GM21786 (cell line): ENCODE results near the gene SSTR5.
"Not testable (repeated sequence)": the region's sequence is repeated elsewhere in the genome, so short reads cannot be mapped to it uniquely, and the experiment has no call there.

Source experiments
- ATAC-seq: cut with Tn5 transposase; IDR thresholded peaks from one replicate; pipeline ENCODE4 v1.9.1; 2021; ENCODE audit not compliant: unreplicated experiment

The SSTR5 gene

DNA sequence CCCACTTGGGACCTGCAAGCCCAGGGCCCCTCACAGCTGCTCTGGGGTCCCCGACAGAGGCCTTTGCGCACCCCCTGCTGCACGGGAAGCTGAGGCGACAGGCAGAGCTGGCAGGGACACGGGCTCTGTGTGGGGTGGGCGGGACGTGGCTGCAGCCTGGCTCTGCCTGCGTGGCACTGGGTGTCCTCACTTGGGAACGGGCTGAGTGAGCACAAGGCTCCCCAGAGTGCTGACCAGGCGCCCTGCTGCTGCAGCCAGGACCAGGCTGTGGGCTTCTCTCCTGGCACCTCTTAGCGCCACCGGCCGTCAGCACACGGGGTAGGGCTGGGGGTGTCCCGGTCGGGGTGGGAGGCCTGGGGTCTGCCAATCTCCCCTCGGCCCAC, 16.9 kb downstream of the SSTR5 start:
- ATAC-seq: no peak

DNA sequence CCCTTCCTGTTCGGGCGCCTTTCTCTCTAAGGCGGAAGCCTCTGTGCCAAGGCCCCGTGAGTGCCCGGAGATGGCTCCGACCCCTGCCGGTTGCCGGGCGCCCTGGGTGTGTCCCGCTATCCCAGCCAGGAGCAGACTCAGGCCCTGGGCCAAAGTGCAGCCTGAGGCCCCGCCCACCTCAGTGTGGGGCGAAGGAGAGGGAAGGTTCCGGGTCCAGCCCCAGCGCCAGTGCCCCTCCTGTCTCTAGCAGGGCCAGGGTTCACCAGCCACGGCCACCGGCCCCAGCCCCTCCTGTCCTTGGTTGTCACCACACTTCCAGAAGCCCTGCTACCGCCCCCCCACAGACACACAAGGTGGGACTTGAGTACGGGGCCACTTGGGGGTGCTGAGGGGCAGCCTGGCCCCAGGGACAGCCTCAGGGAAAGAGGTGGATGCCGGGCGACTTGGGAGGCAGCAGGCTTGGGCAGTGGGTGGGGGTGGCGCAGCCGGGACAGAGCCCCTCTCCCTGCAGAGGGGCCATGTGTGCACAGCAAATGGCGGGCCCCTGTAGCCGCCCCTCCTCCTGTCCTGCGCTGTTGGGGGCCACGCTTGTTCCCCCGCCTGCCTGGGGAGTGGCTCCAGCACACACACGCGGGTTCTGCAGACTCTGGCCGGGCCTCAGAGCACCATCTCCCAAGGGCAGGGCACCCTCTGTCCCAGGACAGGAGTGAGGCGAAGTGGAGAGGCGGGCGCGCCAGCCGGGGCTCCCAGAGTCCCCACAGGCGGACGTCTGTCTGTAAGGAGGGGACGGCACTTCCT, 17.5 kb downstream of the SSTR5 start:
- no peak for ATAC-seq

DNA sequence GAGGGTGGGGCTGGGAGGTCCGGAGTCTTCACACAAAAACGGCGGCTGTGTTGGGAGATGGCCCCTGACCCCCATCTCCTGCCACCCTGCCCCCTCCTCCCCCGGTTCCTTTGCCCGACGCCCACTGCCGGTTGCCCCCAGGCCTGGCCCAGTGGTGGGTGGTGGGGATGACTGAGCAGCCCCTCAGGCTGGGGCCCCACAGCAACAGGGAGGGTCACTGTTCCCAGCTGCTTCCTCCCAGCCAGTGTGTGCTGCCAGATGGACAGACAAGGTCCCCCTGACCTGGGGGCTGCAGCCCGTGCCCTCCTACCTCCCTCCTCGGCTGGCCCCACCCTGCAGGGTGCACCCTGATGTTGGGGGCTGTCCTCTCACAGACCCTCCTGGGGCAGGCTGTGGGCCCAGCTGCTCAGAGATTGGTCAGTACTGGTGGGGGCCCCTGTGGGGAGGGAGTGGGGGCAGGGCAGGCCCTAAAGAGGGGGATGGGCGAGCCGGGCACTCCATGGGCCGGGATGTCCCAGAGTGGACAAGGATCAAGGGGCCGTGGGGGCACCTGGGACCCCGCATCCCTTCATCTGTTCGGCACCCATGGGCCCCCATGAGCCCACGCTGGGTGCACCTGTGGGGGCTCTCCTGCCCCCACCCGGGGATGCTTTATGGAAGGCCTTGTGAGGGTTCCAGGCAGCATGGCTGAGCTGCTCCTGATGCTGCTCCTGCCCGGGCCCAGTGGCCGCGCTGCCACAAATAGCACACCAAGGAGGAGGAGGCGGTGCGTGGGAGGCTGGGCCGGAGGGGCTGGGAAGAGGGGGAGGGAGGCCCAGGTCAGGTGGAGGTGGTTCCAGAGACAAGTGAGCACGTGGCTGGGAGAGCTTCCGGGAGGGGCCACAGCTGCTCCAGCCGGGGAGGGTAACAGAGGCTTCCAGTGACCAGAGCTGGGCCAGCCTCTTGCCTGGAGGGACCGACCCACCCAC, 18.4 kb downstream of the SSTR5 start:
- no peak for ATAC-seq

DNA sequence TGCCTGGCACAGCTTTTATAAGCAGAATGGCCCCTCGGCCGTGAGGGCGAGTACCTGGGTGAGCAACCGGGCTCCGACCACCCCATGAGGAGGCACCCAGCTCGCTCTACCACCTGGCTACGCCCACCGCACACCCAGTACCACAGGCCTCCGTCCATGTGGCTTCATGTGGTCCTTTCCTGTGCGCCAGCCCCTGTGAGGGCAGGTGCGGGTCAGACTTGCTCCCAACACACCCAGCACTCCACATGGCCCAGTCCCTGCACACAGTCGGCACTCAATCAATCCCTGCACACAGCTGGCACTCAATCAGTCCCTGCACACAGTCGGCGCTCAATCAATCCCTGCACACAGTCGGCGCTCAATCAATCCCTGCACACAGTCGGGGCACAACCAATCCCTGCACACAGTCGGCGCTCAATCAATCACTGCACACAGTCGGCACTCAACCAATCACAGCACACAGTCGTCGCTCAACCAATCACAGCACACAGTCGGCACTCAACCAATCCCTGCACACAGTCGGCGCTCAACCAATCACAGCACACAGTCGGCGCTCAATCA, 19.5 kb downstream of the SSTR5 start:
- no peak for ATAC-seq

DNA sequence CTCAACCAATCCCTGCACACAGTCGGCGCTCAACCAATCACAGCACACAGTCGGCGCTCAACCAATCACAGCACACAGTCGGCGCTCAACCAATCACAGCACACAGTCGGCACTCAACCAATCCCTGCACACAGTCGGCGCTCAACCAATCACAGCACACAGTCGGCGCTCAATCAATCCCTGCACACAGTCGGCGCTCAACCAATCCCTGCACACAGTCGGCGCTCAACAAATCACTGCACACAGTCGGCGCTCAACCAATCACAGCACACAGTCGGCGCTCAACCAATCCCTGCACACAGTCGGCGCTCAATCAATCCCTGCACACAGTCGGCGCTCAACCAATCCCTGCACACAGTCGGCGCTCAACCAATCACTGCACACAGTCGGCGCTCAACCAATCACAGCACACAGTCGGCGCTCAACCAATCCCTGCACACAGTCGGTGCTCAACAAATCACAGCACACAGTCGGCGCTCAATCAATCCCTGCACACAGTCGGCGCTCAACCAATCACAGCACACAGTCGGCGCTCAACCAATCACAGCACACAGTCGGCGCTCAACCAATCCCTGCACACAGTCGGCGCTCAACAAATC, 20.2 kb downstream of the SSTR5 start:
- ATAC-seq: not testable (repeated sequence)

DNA sequence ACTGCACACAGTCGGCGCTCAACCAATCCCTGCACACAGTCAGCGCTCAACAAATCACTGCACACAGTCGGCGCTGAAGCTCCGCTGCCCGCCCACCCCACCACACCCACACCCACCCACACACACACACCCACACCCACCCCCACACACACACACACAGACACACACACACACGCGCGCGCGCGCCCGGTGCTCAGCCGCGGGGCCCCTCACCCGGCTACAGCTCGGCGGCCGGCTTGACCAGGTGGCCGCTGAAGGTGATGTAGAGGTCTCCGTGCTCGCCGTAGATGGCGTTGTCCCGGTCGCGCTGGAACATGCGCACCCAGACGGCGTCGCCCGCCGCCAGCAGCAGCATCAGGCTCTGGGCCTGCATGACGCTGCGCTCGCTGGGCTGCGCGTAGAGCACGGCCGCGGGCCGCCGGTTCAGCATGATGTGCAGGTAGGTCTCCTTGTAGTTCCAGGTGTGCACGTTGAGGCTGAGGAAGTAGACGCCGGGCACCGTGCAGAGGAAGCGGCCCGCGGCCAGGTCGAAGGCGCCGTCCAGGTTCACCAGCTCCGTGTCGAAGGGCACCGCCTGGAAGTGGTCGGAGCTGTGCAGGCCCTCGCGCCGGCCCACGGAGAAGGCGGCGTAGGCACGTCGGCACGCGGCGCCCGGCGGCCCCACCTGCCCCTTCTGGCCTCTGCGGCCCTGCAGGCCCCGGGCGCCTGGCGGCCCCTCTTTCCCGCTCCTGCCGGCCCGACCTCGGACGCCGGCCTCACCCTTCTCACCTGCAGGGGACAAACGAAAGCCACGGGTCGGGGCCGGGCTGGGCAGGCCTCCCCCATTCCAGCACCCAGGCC, 21.0 kb downstream of the SSTR5 start:
- no peak for ATAC-seq

DNA sequence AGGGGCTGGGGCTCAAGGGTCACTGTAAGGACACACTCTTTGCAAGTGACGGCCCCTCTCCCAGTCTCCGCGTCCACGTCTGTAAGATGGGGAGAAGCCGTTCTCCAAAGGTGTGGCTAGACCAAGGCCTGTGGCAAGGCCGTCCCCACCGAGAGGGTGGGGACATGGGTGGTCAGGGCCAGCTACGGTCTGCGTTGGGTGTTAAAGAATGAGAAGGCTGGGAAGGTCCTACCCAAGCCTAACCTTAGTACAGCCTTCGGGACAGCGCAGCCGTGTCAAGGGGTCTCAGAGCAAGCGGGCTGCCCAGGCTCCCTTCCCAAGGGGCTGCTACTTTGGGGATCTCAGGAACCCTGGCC, 21.6 kb downstream of the SSTR5 start:
- ATAC-seq: no peak

DNA sequence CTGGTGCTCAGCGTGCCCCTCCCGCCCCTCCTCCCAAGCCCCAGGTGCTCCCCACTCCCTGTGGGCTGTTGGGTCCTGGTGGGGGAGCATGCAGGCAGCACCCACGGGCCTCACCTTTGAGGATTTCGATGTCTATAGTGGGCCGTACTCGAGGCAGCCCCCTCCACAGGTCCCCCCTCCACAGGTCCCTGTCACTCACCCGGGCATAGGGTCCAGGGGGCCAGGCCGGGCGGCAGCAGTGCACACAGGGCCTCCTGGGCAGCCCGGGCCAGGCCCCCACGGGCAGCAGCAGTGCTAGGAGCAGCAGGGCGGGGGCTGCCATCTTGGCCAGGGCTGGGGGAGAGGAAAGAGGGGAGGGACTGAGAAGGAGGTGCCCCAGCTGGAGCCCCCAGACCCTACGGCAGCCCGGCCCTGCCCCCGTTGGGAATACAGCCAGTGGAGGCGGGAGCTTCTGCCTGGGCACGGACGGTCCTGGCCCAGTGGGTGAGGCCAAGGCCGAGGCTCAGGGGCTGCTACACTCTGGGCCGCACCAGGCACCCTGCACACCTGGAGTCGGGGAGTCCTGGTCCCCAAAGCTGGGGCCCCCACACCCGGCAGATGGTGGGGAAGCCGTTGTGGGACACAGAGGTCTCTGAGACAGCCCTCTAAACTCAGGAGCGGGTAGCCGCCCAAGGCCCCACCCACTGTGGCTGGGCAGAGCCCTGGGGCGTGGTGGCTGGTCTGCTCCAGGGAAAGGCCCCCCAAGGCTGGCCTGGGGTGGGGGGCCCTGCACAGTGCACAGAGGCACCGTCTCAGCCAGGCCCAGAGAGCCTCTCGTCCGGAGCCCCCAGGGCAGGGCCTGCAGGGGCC, 22.3 kb downstream of the SSTR5 start:
- no peak for ATAC-seq

DNA sequence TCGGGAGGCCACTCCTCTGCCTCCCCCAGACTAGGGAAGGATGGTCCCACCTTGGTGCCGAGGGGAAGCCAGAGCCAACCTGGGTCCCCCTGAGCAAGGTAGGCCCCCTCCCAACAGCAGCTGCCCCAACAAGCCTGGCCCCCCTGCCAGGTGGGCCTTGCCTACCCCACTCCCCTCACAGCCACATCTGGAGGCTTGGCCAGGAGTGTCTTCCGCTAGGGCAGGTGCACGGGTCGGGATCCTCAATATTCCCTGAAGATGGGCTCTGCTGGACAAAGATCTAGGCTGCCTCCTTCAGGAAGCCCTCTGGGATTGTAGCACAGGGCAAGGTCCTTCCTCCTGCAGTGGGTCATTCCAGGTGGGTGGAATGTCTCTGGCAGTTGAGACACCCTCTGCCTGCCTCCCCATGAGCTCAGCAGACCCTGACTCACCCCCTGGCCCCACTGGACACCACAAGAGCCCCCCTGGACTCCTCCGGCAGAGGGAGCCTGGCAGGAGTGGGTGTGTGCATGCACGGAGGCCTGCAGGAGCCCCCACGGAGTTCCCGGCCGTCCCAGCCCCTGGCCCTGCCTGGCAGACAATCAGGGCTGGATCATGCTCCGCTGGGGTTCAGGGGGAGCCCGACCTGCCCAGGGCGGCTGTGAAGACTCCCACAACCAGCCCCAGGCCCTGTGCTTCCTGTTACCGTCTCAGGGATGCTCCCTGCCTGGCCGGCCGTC, 23.1 kb downstream of the SSTR5 start:
- no peak for ATAC-seq

DNA sequence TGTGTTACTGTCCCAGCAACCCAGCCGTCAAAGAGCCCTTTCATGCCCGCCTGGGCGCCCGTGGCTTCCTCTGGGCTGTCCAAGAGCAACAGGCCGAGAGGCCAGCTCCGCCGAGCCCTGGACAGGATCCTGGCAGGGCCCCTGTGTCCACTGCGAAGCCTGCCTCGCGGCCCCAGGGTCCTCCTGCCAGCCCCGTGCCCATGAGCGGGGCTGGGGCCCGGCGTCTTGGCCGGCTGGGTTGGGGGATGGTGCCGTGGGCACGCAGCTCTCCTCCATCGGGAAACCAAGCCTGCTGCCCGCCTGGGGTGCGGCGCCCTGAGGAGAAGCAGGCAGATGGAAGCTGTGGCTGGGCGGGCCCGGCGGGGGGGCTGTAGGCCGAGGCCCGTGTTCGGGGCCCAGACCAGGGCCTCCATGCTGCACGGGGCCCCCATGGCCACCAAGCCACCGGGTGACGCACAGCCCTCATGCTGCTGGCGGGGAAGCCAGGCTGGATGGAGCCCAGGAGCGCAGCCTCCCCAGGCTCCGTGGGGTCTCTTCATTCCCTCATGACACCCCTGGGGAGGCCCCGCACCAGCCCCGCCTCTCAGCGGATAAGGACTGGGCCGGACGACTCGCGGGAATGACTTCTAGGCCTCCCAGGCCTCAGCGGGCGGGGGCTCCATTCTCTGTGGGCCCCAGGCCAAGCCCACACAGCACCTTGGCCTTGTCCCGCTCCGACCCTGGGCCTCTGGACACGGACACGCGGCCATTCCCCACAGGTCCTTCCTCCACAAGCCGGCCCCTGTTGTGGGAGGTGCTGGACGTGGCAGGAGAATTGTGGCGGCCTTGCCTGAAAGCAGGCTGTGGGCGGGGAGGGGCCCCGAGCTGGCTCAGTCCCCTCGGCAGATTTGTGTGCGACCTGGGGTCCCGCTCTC, 23.9 kb downstream of the SSTR5 start, which contains the start of gene C1QTNF8:
TSS of gene C1QTNF8 (minus strand) at position 76 of the 914 bp plus-strand sequence. CDS start 1,322 bp downstream, outside the sequence.
- no peak for ATAC-seq

DNA sequence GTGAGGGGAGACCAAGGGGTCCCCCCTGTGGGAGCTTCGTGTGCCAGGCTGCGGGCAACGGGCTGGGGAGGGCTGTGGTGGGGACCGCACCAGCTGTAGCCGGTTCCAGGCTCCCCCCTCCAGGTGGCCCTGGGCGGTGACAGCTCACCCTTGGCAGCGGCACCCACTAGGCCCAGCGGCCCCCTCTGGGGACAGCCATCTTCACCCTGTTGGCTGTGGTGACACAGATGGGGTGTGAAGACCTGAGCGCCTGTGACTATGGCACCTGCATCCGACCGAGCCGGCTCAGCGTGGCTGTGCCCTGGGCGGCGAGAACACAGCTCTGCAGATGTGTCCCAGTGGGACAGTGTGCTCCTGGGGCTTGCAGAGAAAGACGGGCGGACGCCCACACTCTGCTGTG, 24.6 kb downstream of the SSTR5 start:
- ATAC-seq: no peak

DNA sequence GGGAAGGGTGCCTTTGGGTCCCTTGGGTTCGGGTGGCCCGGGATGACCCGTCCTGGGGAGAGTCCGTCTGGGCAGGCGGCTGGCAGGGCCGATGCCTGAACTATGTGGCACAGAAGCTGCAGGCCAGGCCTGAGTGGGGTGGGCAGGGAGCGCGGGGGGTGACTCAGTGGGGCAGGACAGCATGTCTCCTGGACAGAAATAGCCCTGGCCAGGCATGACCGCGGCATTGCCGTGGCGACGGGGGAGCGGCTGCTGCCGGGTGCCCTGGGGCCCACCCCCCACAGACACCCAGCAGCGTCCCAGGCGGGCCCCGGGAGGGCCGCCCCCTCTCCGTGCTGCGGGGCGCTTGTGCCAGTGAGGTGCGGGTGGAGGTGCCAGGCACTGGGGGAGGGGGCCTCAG, 25.3 kb downstream of the SSTR5 start:
- ATAC-seq: no peak

DNA sequence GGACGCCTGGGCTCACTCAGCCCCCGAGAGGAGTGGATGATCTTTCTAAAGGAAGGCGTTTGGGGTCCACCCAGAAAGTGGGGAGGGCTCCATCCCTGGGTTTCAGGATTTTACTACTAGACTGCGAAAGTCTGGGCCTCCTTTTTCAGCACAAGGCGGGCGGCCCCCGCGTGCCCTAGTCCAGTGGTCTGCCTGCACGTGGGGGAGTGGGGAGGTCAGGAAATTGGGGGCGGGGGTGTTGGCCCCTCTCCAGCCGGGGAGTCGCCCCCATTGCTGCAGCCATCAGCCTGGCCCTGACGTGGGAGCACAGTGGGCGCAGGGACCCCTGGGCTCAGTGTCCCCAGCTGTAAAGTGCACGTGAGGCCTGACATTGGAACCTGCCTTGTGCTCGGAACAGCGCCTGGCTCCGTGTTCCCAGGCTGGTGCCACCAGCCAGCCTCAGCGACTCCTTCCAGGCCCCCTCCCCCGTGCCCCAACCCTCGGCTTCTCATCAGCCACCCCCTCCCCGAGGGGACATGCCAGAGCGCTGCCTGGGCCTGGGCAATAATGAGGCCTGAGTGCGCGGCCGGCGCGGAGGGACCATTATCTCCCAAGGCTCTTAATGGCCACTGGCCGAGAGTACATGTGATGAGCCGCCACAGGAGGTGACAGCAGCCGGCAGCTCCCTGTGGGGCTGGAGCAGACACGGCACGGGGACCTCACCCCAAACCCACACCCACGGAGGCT, 25.9 kb downstream of the SSTR5 start:
- ATAC-seq: no peak

DNA sequence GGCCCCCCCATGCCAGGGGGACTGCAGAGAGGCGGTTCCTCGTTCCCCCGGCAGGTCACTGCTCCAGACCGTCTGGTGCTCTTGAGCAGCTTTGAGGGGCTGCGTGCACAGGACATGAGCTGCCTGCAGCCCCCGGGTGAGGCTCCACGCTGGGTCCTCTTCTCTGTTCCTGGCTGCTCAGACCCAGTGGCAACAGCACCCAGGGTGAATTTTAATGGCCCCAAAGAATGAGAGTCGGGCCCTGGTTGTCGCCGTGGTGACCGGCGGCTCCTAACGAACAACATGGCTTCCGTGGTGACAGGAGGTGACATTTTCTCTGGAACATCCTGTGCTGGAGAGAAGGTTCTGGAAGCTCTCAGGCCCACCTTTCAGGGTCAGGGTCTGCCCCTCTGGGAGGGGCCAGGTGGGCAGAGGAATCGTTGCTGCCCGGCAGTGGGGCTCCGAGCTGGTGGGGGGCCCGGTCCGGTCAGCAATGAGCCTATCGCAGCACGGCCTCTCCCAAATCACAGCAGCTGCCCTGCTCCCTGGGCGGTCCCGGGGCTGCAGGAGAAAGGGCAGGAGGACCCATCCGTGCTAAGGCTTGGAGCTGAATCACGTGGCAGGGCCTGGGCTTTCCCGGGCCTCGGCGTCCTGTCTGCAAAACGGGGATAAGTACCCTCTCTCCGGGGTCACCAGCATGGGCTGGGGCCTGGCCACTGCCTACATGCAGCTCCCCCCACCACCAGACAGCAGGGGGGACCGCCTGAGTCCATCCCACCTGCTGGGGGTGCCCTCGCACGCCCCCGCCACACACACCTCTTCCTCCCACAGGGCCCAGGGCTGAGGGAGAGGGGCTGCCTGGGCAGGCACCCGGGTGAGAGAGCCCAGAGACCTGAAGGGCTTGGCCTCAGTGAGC, 26.9 kb downstream of the SSTR5 start:
- no peak for ATAC-seq

DNA sequence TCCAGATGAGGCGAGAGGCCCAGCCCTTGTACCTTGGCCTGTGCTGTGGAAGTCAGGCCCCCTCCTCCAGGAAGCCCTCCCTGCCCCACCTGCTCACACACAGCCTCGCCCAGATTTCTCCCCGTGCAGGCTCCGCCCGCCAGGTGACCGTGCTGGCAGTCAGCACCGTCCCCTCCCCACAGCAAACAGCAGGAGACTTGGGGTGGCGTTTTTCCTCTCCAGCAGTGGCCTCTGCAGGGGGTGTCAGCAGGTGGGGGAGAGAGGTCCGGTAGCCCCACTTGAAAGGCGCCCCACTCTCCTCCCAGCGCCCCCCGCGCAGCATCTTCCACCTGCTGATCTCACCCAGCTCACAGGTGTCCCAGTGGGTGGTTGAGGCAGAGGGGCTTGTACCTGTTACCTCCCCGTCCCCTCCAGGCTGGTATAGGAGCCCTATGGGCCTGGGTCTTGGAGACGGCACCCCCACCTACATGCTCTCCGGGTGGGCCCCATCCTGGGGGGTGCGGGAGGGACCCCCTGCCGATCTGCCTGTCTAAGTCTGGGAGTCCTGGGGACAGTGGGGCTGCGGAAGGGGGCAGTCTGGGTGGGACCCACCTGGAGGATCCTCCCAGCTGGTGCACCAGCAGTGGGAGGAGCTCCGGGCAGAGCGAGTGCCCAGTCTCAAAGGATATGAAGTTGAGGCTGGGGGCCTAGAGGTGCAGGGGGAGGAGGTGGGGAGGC, 27.7 kb downstream of the SSTR5 start:
- no peak for ATAC-seq

DNA sequence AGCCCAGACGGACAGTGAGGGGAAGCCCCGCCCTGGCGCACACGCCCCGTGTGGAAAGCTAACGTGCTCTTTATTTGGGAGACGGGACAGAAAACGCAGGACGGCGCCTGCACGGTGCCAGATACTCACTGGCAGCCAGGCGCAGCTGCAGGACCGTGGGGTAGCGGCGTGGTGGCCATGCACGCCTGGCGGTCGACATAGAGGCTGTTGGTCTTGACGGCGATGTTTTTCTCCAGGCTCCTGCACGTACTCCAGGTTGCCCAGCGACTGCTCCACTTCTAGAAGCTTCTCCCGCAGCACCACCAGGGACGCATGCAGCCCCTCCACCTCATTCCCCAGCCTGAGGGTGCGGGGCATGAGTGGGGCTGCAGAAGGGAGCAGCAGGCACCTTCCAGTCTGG, 28.6 kb downstream of the SSTR5 start:
- no peak for ATAC-seq
